ENCODE measurements around the gene ARHGEF12.

ARHGEF12 gene

DNA sequence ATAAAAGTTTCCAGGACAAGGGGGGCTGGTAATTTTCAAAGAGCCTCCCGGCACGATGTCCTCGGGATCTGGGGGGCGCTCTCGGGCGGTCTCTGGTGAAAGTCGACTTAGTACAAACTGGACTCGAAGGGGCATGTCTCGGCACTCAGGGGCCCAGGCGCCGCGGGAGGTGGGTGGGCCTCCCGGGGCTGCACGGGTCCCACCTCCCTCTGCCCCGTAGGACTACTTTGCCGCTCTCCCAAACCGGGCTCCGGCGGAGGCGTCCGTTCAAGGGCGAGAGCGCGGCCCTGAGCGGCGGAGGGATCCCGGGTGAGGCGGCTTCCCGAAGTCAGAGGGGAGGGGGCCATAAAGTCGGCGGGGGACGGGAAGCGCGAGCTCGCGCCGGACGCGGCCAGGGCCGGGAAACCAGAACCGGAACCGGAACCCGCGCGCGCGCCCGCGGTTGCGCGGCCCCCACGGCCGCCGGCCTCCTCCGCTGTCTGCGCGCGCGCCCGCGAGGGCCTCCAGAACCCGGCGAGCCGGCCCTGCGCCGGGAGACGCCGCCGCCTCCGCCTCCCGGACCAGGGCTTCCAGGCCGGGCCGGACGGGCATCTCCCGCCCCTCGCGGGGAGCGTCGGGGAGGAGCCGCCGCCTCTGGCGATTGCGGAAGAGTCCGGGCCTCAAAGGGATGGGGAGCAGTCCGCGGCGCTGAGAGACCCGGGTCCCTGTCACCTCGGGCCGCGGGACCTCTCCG lies at the start of gene ARHGEF12:
TSS of gene ARHGEF12 (plus strand) at position 506 of the 733 bp plus-strand sequence. CDS start 831 bp downstream, outside the sequence.
- peak; percentile 62 for DNase-seq

- DNase-seq = no peak
Observed at GRCh38 chr11:120288021-120288420, 48.2 kb upstream of the ARHGEF12 start.

GRCh38 chr11:120289426-120289825 lies 46.8 kb upstream of the ARHGEF12 start:
- no peak for DNase-seq

GRCh38 chr11:120290956-120291355 lies 45.3 kb upstream of the ARHGEF12 start:
- no peak for DNase-seq

DNA sequence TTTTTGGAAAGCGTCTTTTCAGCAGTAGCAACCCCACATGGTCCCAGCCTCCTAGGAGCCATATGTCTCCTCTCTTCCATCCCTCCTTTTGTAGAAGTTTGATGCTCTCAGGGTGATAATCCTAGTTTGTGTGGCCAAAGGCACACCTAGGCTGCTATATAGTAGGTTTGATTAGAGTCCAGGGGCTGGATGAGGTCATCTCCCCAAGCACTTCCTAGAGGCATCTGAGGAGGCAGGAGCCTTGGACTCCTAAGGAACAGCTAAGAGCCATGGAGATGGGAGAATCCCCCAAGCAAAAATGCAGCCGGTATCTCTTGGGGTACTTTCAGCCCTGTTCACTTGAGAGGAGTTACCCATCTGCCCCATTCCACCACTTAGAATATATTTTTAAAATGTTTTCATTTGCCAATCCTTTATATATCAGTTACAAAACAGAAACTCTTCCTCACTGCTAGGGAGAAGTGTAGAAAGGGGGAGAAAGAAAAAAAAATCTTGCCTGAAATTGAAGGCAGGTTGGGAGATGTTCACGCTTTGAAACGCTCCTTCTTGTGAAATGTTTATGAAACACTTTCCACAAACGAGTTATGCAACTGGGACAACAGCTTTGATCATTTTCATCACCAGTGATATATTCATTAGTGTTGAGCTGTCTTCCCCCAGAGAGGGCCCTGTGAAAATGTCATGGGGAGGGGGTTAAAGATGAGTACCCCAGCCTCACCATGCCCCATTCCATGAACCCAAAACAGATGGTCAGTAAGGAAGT lies 43.0 kb upstream of the ARHGEF12 start:
- no peak for DNase-seq

GRCh38 chr11:120294096-120294495 lies 42.1 kb upstream of the ARHGEF12 start:
- DNase-seq = no peak

DNA sequence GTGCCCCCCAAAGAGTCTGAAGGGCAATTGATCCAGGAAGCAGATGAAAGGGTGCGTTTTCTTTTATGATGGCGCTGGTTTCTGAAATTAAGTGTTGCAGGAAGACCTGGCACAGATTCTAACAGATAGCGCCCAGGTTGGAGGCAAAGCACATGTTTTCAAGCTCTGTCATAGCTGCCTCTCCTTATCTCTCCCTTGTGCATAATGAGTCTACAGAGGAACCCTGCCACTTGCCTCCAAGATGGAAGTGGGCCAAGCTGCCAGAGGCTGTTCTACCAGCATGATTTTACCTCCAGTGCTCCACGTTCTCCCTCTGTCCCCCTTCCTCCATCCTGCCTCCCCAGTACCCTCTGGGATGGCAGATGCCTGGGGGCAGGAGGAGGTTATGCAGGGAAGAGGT lies 41.1 kb upstream of the ARHGEF12 start:
- DNase-seq = no peak

DNA sequence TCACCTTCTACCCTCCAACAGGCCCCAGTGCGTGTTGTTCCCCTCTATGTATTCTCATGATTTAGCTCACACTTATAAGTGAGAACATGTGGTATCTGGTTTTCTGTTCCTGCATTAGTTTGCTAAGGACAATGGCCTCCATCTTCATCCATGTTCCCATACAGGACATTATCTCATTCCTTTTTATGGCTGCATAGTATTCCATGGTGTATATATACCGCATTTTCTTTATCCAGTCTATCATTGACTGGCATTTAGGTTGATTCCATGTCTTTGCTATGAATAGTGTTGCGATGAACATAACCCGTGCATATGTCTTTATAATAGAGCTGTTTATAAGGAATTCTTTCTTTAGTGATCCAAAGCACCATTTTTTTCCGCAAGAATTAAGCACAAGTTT lies 39.7 kb upstream of the ARHGEF12 start:
- DNase-seq = no peak

DNA sequence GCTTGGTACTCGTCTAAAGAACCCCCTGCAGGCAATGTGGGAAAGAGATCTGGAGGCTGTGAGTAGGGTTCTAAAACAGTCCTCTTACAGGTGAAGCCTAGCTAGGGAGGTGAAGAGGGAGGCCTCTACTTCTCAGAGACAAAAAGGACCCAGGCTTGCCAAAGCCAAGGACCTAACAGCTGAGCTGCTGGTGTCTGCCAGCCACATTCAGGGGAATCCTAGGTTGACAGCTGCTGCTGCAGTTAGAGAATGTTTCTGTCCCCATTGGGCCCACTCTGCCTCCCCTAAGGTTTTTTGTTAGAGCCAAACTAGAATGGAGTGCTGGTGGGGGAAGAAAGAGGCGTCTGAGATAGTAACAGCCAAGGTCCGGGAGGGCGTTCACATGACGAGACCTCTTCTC lies 37.8 kb upstream of the ARHGEF12 start:
- no peak for DNase-seq

DNA sequence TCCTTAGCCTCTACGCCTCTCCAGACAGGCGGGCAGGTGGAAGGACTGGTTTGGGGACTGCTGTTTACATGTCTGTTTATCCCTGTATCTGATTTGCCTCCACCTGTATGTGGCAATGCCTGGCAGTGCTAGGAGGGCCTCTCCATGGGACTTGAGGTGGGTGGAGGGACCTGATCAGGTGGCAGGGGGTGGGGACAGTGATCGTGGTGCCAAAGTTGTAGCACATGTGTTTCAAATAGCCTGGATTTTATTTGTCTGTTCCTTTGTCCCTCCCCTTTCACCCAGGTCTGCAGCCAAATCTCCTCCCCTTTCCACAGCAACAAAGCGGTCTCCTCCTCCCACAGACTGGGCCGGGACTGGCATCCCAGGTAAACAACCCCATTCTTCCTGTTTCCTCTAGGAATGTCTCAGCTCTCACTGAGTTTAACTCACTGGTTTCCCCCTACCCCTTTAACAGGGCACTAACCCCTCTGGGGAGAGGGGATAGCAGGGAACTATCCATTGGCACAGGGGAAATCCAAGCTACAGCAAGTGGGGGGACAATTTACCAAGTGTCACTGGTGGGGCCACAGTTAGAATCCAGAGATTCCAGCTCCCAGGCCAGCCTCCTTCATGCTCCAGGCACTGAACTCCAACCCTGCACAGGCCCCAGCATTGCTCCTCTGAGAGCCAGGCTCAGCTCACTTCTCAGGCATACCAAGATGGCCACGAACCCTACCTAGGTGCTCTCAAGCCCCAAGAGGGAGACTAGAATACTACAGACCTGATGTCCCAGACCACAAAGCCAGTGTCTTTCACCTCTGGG lies 34.0 kb upstream of the ARHGEF12 start:
- DNase-seq = no peak

DNA sequence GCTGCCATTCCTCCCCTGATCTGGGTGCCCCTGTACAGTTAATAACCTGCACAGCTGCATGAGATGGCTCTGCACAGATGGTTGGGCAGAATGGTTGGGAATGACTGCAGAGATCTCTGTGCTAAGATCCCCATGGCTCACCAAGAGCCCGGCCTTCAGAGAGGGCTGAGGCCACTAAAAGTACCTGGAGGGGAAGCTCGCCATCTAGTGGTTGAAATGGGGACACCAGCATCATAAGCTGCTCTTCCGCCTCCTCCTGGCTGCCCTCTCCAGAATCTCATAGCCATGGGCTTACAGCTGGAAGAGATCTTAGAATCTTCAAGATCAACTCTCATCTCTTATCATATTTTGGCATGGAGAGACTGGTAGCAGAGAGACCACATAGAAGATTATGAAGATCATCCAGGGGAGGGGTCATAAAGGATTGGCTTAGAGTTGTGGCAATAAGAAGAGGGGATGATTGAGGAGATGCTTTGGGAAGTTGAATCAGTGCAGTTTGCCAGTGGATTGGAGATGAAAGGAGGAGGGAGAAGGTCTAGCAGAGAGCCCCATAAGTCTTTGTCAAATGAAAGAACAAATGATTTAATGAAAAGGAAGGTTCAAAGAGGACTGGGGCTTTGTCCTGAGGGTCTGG lies 33.1 kb upstream of the ARHGEF12 start:
- DNase-seq = peak; percentile 60

DNA sequence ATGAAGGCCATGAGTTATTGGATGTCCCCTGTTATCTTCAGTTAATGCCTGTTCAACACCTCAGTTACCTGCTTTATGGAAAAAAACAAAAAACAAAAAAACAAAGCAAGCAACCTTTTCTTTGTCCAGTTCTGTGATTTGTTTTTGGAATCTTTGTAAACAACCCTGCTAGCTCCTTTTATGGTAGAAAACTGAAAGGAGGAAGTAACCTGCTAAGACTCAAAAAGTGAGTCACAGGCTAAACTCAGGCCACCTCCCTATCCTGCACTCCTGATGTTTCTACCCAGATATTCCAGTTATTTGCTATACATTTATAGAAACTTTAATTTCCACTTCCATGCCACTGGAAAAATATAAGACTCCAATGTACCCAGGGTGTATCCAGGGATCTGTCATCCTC lies 31.7 kb upstream of the ARHGEF12 start:
- DNase-seq = no peak

DNA sequence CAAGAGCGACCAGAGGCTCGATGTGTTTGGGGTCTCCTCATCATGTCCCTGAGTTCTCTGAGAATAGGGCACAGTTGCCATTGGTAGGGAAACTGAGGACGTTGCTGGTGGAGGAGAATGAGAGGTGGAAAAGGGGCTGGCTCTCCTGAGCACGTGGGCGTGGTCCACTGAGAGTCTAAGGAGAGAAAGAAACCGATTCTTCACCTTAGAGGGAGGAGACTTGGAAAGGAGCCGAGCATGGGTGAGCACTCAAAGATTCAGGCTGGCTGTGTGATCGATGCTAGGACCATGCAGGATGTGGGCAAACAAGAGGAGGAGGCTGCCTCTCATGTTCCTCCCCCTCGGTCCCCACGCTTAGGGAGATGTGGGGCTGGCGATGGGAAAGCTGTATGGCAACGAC lies 30.9 kb upstream of the ARHGEF12 start:
- DNase-seq = no peak

DNA sequence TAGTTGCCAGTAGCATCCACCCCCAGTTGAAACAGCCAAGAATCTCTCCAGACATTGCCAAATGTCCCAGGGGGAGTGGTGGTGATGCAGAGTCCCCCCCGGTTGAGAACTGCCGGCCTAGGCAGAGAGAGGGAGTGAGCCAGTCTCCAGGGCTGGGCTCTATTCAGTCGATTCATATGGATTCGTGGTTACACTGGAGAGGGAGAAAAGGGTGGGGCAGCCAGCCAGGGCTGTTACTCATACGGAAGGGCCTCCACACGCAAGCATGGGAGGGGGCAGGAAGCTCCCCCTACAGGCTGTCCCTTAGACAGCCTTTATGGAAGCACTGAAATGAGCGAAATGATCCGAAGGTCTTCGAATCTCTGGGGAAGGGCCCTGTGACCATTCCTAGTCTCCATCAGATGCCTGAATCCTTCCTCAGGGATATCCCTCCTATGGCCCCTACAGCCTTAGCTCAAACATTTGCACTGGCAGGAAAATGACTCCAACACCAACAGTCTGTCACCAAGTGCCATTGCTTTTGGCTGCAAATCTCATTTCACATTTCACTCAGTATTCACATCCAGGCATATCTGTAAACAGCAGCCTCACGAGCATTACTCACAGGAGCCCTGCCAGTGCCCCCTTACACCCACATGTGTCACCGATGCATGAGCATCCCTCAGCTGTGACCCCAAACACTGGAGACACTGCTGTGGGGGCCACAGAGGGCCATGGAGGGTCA lies 29.5 kb upstream of the ARHGEF12 start:
- no peak for DNase-seq

DNA sequence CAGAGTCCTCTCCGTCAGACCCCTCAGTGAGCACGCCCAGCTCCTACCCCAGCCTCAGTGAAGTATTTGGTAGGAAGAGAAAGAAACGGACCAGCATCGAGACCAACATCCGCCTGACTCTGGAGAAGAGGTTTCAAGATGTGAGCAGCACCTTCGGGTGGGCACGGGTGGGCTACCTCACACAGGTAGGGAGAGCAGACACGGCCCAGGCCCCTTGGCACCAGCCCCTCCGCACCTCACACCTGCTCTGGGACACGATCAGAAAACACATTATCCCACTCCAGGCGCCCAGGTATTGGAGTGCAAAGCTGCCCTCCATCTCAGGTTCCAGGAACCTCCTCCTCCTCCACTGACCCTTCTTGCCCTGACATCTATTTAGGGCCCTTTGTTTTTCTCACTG lies 28.7 kb upstream of the ARHGEF12 start:
- no peak for DNase-seq

GRCh38 chr11:120308081-120308480 lies 28.1 kb upstream of the ARHGEF12 start:
- DNase-seq = no peak

DNA sequence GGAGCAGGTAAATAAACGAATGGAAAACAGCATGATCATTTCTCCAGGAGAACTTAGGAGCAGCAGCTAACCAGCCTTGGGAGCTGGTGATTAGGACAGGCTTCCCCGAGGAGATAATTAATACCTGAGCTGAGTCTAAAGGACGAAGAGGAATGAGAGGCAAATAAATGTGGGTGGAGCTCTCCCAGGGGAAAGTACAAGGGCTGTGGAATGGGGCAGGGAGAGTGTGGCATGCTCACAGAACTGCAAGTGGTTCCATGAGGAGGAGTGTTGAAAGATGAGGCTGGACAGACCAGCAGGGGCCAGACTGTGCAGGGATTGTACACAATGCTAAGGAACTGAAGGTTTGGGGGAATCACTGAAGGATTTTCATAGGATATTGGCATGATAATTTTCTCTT lies 25.3 kb upstream of the ARHGEF12 start:
- no peak for DNase-seq

GRCh38 chr11:120314861-120315260 lies 21.4 kb upstream of the ARHGEF12 start:
- DNase-seq = no peak

- DNase-seq = no peak
Observed at GRCh38 chr11:120316880-120317688, 19.1 kb upstream of the ARHGEF12 start.

DNA sequence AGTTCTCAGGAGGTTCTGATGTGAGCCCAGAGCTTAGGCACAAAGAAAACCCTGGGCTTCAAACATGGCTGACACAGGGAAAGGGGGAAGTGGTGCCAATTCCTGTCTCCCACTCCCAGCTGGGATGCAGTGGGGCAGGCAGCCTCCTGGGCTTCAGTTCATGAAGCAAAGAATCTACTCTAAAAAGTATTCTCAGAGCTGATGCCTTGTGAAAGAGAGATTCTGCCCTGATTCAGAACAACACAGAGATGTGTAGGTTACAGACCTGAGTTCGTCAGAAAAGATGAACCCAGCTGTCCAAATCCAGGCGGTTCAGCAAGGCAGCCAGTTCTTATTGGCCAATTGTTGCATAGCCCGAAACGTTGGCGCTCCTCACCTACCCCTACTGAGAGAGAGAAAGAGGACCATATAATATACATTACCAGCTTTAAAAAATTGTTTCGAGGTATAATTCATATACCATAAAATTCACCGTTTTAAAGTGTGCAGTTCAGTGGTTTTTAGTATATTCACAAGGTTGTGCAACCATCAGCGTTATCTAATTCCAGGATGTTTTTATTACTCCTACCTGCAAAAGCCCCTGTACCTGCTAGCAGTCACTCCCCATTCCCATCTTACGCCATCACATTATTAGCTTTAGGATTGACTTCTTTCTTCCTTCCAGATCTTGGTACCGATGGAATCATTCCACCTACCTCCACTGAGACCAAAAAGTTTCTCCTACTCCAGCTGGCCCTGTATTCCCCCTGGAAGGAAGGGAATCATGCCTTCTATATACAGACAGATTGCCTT lies 18.3 kb upstream of the ARHGEF12 start:
- DNase-seq = no peak

DNA sequence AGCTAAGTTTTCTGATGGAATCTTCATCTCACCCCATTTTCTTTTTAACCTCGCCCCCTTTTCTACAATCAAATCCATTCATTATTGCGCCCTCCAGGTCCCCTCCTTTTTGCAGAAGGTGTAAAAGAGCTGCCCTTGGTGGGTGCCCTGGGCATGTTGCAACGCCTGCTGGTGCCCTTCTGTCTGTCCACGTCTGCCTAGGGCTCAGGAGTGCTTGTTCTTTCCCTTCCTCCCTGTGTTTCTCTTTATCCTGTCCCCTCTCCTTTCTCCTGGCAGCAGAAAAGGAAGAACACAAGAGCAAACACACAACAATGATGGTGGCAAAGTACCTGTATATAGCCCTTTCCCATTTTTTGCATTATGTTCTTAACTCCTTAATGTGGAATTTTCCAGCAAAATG lies 17.3 kb upstream of the ARHGEF12 start:
- DNase-seq = no peak

Data from activated gamma-delta T cell treated with Interleukin-2 at 50 U/mL for 16 hours (primary cell).